HepG2 (cell line): Measurements from ENCODE around the gene TSKU. TPM values are rescaled to one million over a fixed set of nuclear protein-coding genes. Genes with fewer than 3 reads are reported as not detected.

Experiments used
- GATA4 ChIP-seq: sonication (generic); IDR thresholded peaks from 2 replicates; pipeline ENCODE4 v1.6.1; 2016; ENCODE audit warnings: antibody characterized with exemption, low read depth, borderline replicate concordance
- MEIS1 ChIP-seq: sonication (generic); formaldehyde crosslinking; IDR thresholded peaks from 2 replicates; pipeline ENCODE4 v1.9.0; 2021; ENCODE audit warnings: mild to moderate bottlenecking, missing genetic modification reagents, moderate library complexity, borderline replicate concordance
- PHF5A ChIP-seq: IDR thresholded peaks from one replicate; pipeline ENCODE4 v1.6.1; 2018; ENCODE audit warnings: low read depth, missing genetic modification reagents; ENCODE audit not compliant: unreplicated experiment
- SALL2 ChIP-seq: sonication (generic); formaldehyde crosslinking; IDR thresholded peaks from 2 replicates; pipeline ENCODE4 v1.8.1; 2023; ENCODE audit warnings: mild to moderate bottlenecking, missing genetic modification reagents, inconsistent platforms
- THRA ChIP-seq: sonication (generic); formaldehyde crosslinking; IDR thresholded peaks from 2 replicates; pipeline ENCODE4 v1.4.0; 2020; ENCODE audit warnings: missing genetic modification reagents, borderline replicate concordance
- ZNF292 ChIP-seq: sonication (generic); formaldehyde crosslinking; IDR thresholded peaks from 2 replicates; pipeline ENCODE4 v1.8.1; 2022; ENCODE audit warnings: mild to moderate bottlenecking, low read depth, missing genetic modification reagents, borderline replicate concordance
- ZNF329 ChIP-seq: sonication (generic); formaldehyde crosslinking; IDR thresholded peaks from 2 replicates; pipeline ENCODE4 v1.9.0; 2021; ENCODE audit warnings: low read depth, mild to moderate bottlenecking, missing genetic modification reagents
- ZNF629 ChIP-seq: sonication (generic); formaldehyde crosslinking; conservative IDR thresholded peaks from 2 replicates; pipeline ENCODE4 v1.5.0; 2020; ENCODE audit warnings: missing genetic modification reagents
- polyA plus RNA-seq, 8 experiments: library from polyadenylated mRNA; depleted of rRNA in 3 of 8; stranded (reverse) in 7 of 8; unstranded in 1 of 8; fragments of >200 nt; fragmentation: Illumina TruSeq in 4 of 8; extraction: Trizol in 4 of 8; gene quantifications; 2 replicates each; pipeline versions ENCODE4 v1.2.1 to v1.2.3, GENCODE V29; 2011 to 2016; ENCODE audit warnings: low read depth in 4 of 8, missing spikeins in 1 of 8, mixed read lengths in 1 of 8; ENCODE audit not compliant: insufficient read depth in 1 of 8
- total RNA-seq, 5 experiments: library from RNA; depleted of rRNA; stranded (reverse); fragments of >200 nt; fragmentation: Illumina TruSeq; extraction: Trizol; gene quantifications; 2 replicates each; pipeline ENCODE4 v1.2.3, GENCODE V29; 2016; ENCODE audit warnings: low read depth in 1 of 5
- TF ChIP-seq, protein P1 (sequence below): sonication (generic); formaldehyde crosslinking; IDR thresholded peaks from 2 replicates; pipeline ENCODE4 v1.4.0; 2020; ENCODE audit warnings: mild to moderate bottlenecking, missing genetic modification reagents
- TF ChIP-seq, protein P2 (sequence below): IDR thresholded peaks from 2 replicates; pipeline ENCODE4 v1.4.0; 2020; ENCODE audit warnings: mild to moderate bottlenecking, missing genetic modification reagents
- TF ChIP-seq, protein P3 (sequence below): IDR thresholded peaks from 2 replicates; pipeline ENCODE4 v1.6.1; 2016; ENCODE audit warnings: missing biosample characterization, missing genetic modification reagents, low read depth

The TSKU gene
- total and polyA plus RNA-seq, 2 of the 13 experiments (the other 11 are each of a cell fraction or from before 2014, with no cell fraction given), result 20.3 to 21.4 TPM

GRCh38 chr11:76765863-76766350 is 17.2 kb upstream of the TSKU start (continued):
- TF ChIP-seq, protein P1, sequence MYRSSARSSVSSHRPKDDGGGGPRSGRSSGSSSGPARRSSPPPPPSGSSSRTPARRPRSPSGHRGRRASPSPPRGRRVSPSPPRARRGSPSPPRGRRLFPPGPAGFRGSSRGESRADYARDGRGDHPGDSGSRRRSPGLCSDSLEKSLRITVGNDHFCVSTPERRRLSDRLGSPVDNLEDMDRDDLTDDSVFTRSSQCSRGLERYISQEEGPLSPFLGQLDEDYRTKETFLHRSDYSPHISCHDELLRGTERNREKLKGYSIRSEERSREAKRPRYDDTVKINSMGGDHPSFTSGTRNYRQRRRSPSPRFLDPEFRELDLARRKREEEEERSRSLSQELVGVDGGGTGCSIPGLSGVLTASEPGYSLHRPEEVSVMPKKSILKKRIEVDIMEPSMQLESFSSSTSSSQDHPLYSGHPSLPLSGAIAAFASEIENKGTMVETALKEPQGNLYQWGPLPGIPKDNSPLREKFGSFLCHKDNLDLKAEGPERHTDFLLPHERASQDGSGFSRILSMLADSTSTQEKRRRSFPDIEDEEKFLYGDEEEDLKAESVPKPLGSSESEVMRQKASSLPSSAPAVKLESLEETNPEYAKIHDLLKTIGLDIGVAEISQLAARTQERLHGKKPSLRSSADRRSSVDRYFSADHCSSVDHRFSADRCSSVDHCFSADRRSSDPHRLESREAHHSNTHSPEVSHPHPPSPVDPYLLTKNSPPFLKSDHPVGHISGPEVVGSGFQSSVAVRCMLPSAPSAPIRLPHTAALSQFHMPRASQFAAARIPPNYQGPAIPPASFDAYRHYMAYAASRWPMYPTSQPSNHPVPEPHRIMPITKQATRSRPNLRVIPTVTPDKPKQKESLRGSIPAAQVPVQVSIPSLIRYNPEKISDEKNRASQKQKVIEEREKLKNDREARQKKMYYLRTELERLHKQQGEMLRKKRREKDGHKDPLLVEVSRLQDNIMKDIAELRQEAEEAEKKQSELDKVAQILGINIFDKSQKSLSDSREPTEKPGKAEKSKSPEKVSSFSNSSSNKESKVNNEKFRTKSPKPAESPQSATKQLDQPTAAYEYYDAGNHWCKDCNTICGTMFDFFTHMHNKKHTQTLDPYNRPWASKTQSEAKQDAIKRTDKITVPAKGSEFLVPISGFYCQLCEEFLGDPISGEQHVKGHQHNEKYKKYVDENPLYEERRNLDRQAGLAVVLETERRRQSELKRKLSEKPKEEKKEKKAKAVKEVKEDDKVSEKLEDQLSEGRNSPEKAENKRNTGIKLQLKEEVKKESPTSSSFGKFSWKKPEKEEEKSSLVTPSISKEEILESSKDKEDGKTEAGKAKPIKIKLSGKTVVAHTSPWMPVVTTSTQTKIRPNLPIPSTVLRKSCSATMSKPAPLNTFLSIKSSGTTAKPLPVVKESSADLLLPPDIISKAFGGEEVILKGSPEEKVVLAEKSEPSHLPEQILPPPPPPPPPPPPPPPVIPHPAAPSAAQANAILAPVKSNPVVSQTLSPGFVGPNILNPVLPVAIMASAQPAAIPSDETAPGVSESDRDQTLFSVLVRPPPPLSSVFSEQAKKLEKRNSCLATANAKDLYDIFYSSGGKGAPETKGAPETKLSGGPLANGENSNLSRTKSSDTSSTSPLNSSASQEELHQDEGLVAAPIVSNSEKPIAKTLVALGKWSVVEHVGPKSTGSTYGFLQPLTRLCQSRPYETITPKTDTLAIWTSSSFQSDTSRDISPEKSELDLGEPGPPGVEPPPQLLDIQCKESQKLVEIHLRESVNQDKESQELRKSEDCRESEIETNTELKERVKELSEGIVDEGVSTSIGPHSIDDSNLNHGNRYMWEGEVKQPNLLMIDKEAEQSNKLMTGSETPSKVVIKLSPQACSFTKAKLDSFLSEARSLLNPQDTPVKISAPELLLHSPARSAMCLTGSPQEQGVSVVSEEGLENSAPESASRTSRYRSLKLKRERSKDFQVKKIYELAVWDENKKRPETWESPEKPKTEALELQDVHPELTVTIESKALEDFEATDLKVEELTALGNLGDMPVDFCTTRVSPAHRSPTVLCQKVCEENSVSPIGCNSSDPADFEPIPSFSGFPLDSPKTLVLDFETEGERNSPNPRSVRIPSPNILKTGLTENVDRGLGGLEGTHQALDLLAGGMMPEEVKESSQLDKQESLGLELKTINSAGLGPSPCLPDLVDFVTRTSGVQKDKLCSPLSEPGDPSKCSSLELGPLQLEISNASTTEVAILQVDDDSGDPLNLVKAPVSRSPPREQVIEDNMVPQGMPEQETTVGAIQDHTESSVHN (CRISPR knock-in tag), result no peak
- no peak for TF ChIP-seq GATA4
- TF ChIP-seq ZNF329, result no peak
- TF ChIP-seq PHF5A (CRISPR knock-in tag), result no peak
- TF ChIP-seq, protein P2, sequence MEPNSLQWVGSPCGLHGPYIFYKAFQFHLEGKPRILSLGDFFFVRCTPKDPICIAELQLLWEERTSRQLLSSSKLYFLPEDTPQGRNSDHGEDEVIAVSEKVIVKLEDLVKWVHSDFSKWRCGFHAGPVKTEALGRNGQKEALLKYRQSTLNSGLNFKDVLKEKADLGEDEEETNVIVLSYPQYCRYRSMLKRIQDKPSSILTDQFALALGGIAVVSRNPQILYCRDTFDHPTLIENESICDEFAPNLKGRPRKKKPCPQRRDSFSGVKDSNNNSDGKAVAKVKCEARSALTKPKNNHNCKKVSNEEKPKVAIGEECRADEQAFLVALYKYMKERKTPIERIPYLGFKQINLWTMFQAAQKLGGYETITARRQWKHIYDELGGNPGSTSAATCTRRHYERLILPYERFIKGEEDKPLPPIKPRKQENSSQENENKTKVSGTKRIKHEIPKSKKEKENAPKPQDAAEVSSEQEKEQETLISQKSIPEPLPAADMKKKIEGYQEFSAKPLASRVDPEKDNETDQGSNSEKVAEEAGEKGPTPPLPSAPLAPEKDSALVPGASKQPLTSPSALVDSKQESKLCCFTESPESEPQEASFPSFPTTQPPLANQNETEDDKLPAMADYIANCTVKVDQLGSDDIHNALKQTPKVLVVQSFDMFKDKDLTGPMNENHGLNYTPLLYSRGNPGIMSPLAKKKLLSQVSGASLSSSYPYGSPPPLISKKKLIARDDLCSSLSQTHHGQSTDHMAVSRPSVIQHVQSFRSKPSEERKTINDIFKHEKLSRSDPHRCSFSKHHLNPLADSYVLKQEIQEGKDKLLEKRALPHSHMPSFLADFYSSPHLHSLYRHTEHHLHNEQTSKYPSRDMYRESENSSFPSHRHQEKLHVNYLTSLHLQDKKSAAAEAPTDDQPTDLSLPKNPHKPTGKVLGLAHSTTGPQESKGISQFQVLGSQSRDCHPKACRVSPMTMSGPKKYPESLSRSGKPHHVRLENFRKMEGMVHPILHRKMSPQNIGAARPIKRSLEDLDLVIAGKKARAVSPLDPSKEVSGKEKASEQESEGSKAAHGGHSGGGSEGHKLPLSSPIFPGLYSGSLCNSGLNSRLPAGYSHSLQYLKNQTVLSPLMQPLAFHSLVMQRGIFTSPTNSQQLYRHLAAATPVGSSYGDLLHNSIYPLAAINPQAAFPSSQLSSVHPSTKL (CRISPR knock-in tag), result peak; percentile 60
- no peak for TF ChIP-seq ZNF292 (CRISPR knock-in tag)
- TF ChIP-seq MEIS1 (CRISPR knock-in tag), result no peak
- TF ChIP-seq SALL2 (CRISPR knock-in tag), result no peak
- TF ChIP-seq ZNF629 (CRISPR knock-in tag), result no peak
- TF ChIP-seq, protein P3, sequence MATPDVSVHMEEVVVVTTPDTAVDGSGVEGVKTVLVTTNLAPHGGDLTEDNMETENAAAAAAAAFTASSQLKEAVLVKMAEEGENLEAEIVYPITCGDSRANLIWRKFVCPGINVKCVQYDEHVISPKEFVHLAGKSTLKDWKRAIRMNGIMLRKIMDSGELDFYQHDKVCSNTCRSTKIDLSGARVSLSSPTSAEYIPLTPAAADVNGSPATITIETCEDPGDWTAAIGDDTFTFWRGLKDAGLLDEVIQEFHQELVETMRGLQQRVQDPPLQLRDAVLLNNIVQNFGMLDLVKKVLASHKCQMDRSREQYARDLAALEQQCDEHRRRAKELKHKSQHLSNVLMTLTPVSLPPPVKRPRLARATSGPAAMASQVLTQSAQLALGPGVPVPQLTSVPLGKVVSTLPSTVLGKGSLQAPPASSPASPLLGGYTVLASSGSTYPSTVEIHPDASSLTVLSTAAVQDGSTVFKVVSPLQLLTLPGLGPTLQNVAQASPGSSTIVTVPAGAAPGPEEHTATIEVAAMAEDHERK (CRISPR knock-in tag), result no peak
- TF ChIP-seq THRA (CRISPR knock-in tag), result no peak
